ENCODE measurements around the gene PACRG. TPM values are rescaled to one million over a fixed set of nuclear protein-coding genes. Genes with fewer than 3 reads are reported as not detected.

PACRG gene
- total and polyA plus RNA-seq, 2 of the 4 experiments (the other 2 are of a cell fraction), result not detected

DNA sequence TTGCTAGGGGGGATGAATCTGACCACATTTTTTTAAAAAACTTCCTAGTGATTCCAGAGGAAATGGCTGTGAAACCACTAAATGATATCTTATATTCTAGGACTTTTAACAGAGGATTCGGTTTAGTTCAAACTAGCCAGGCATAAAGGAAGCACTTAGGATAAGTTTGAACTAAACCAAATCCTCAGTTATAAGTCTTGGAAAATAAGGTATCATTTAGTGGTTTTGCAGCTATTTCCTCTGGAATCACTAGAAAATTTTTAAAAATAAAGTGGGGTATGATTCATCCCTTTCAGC lies 358.8 kb downstream of the PACRG start:
- peaks cover 17% of the 10 kb centered on the region for H3K9me3 ChIP-seq (ENCODE audit: control insufficient read depth, insufficient read depth, low read length)
- no peak overlapping the region for H3K56ac ChIP-seq (ENCODE audit: extremely low read depth, insufficient read depth, low read length)
- H4K5ac ChIP-seq (ENCODE audit: low read depth, low read length), result no peak overlapping the region
- H2AFZ ChIP-seq (replicated peaks; ENCODE audit: low read length, poor library complexity), result no peak overlapping the region
- ATAC-seq (ENCODE audit: low read depth) (no peak), DNase-seq (no peak)
- TF ChIP-seq CHD1 (IDR thresholded peaks at IDR 0.05; ENCODE audit: low read depth, low read length) (no peak), POLR2A (IDR thresholded peaks at IDR 0.05; ENCODE audit: low read depth, low read length) (no peak), MXI1 (IDR thresholded peaks at IDR 0.05; ENCODE audit: borderline replicate concordance, low read depth, low read length) (no peak), RFX5 (IDR thresholded peaks at IDR 0.05; ENCODE audit: low read depth, low read length) (no peak), MAZ (IDR thresholded peaks at IDR 0.05; ENCODE audit: borderline replicate concordance, low read depth, low read length) (no peak), MAFK (IDR thresholded peaks at IDR 0.05; ENCODE audit: low read depth, low read length) (no peak), BHLHE40 (IDR thresholded peaks at IDR 0.05; ENCODE audit: low read depth, low read length) (no peak), SMC3 (IDR thresholded peaks at IDR 0.05; ENCODE audit: low read depth, low read length) (no peak), NFE2L2 (IDR thresholded peaks at IDR 0.05; ENCODE audit: low read depth, low read length) (no peak), FOS (IDR thresholded peaks at IDR 0.05; ENCODE audit: low read depth, low read length) (no peak)
- TF ChIP-seq, protein P1, sequence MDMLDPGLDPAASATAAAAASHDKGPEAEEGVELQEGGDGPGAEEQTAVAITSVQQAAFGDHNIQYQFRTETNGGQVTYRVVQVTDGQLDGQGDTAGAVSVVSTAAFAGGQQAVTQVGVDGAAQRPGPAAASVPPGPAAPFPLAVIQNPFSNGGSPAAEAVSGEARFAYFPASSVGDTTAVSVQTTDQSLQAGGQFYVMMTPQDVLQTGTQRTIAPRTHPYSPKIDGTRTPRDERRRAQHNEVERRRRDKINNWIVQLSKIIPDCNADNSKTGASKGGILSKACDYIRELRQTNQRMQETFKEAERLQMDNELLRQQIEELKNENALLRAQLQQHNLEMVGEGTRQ (IDR thresholded peaks at IDR 0.05; ENCODE audit: low read depth, low read length), result no peak
- H2BK15ac ChIP-seq (ENCODE audit: low read depth, low read length), result no peak overlapping the region
- no peaks in the 10 kb centered on the region for H3K79me1 ChIP-seq (ENCODE audit: low read depth in 1 of 2, low read length in 2 of 2)
- POLR2A ChIA-PET (ENCODE audit: unreplicated experiment), result no interaction called here
- H4K20me1 ChIP-seq (ENCODE audit: insufficient read depth, low read length), result no peaks in the 10 kb centered on the region
- dilution Hi-C loops (cut with HindIII; ENCODE audit: low sequenced_read_pairs, unreplicated experiment) (no loop called here), in situ Hi-C loops (cut with MboI; ENCODE audit: low sequenced_read_pairs) (no loop called here), intact Hi-C loops (cut with micrococcal nuclease) (no loop called here)
- no peaks in the 10 kb centered on the region for H3K9me1 ChIP-seq (ENCODE audit: insufficient read depth, low read length)
- H3K18ac ChIP-seq (ENCODE audit: low read depth, low read length), result no peak overlapping the region
- H2AK5ac ChIP-seq (ENCODE audit: low read depth, low read length), result no peak overlapping the region
- no peaks in the 10 kb centered on the region for H3K27me3 ChIP-seq (ENCODE audit: control insufficient read depth, insufficient read depth, low read length)
- no peak overlapping the region for H2BK120ac ChIP-seq (ENCODE audit: low read depth, low read length)
- H3K9ac ChIP-seq (ENCODE audit: low read depth, low read length), result no peak overlapping the region
- no peak overlapping the region for H2AK9ac ChIP-seq (replicated peaks; ENCODE audit: low read depth, low read length, poor library complexity)
- H4K91ac ChIP-seq (ENCODE audit: insufficient read depth, low read depth, low read length), result no peak overlapping the region
- no peak overlapping the region for H3K4me3 ChIP-seq (ENCODE audit: insufficient read depth, low read depth, low read length)
- no peak overlapping the region for H3K23ac ChIP-seq (ENCODE audit: low read depth, low read length)
- no peak overlapping the region for H3K14ac ChIP-seq (replicated peaks; ENCODE audit: low read depth, low read length)
- no CpG with 5 or more reads among the region's 1 CpG for WGBS, 2 experiments (ENCODE audit: extremely low coverage in 2 of 2, insufficient read length in 1 of 2)
- H2BK5ac ChIP-seq (ENCODE audit: low read depth, low read length, poor library complexity, severe bottlenecking), result no peak overlapping the region
- H3K4me1 ChIP-seq (ENCODE audit: control insufficient read depth, insufficient read depth, low read length), result no peaks in the 10 kb centered on the region
- H4K8ac ChIP-seq (ENCODE audit: low read depth in 2 of 2, low read length in 2 of 2), result no peak overlapping the region
- H2BK20ac ChIP-seq (ENCODE audit: low read depth, low read length), result no peak overlapping the region
- no TSS peak for BruUV-seq (replicated peaks)
- H3K27ac ChIP-seq (ENCODE audit: insufficient read depth, low read length), result no peak overlapping the region
- no peak overlapping the region for H3K4me2 ChIP-seq (ENCODE audit: low read depth, low read length)
- CTCF ChIA-PET, result no interaction called here
- H3K36me3 ChIP-seq (ENCODE audit: control insufficient read depth, insufficient read depth, low read length), result no peaks in the 10 kb centered on the region
- H3K4ac ChIP-seq (ENCODE audit: low read depth, low read length), result no peak overlapping the region
